HCT116 (cell line): ENCODE measurements around the gene PF4V1.

Source experiments
- ATF3 ChIP-seq: IDR thresholded peaks from 2 replicates; pipeline ENCODE4 v1.6.1; 2012
- CTCF ChIP-seq, 3 experiments: fragments of 200-600 bp in 1 of 3; sonication (generic) in 1 of 3; IDR thresholded peaks in 2 of 3; conservative IDR thresholded peaks in 1 of 3; 2 replicates each; pipeline ENCODE4 v1.5.1; 2012 to 2017; ENCODE audit warnings: low read depth in 2 of 3, low read length in 2 of 3, antibody characterized with exemption in 1 of 3, borderline replicate concordance in 1 of 3, control low read depth in 1 of 3, mild to moderate bottlenecking in 1 of 3, mixed read lengths in 1 of 3, mixed run types in 1 of 3, moderate library complexity in 1 of 3; ENCODE audit not compliant: insufficient read depth in 1 of 3
- EZH2phosphoT487 ChIP-seq: fragments of 200-600 bp; IDR thresholded peaks from 2 replicates; pipeline ENCODE4 v1.6.1; 2018; ENCODE audit warnings: antibody characterized with exemption, borderline replicate concordance
- JUND ChIP-seq: IDR thresholded peaks from 2 replicates; pipeline ENCODE4 v1.6.1; 2012
- POLR2A ChIP-seq: IDR thresholded peaks from 2 replicates; pipeline ENCODE4 v1.7.0; 2011; ENCODE audit warnings: borderline replicate concordance; ENCODE audit not compliant: insufficient read depth, insufficient read length; ENCODE audit errors: extremely low read depth
- POLR2AphosphoS5 ChIP-seq: IDR thresholded peaks from 2 replicates; pipeline ENCODE4 v1.6.1; 2011; ENCODE audit warnings: mild to moderate bottlenecking, low read depth, low read length, moderate library complexity
- RAD21 ChIP-seq: IDR thresholded peaks from 2 replicates; pipeline ENCODE4 v1.6.1; 2012; ENCODE audit warnings: low read depth, mild to moderate bottlenecking
- SP1 ChIP-seq: IDR thresholded peaks from 2 replicates; pipeline ENCODE4 v1.6.1; 2012; ENCODE audit warnings: low read depth
- YY1 ChIP-seq: IDR thresholded peaks from 2 replicates; pipeline ENCODE4 v1.6.1; 2011; ENCODE audit warnings: low read length, low read depth, moderate library complexity, mild to moderate bottlenecking; ENCODE audit not compliant: insufficient replicate concordance; ENCODE audit errors: extremely low read depth
- ZBTB33 ChIP-seq: IDR thresholded peaks from 2 replicates; pipeline ENCODE4 v1.6.1; 2011; ENCODE audit warnings: mild to moderate bottlenecking, low read length, moderate library complexity; ENCODE audit not compliant: insufficient replicate concordance; ENCODE audit errors: extremely low read depth

- no peak for TF ChIP-seq CTCF (IDR thresholded peaks at IDR 0.05 in 2 of 3, conservative IDR thresholded peaks at IDR 0.05 in 1 of 3; ENCODE audit: borderline replicate concordance in 1 of 3, insufficient read depth in 1 of 3, low read depth in 2 of 3, low read length in 2 of 3)
- no peak for TF ChIP-seq EZH2phosphoT487
- TF ChIP-seq POLR2AphosphoS5: no peak
- TF ChIP-seq POLR2A: no peak
- TF ChIP-seq ZBTB33: no peak
- no peak for TF ChIP-seq SP1
- TF ChIP-seq YY1: no peak
- TF ChIP-seq JUND: no peak
- no peak for TF ChIP-seq ATF3
- no peak for TF ChIP-seq RAD21
Measured at GRCh38 chr4:73831569-73831968, 21.5 kb upstream of the PF4V1 start.
